ENCODE results near the gene GP5.

The GP5 gene

GRCh38 chr3:194351952-194352536, 47.0 kb downstream of the GP5 start:
- DNase-seq (ENCODE audit: low read depth in 3 of 3, low spot score in 1 of 3): no peak

GRCh38 chr3:194351080-194351672, 47.9 kb downstream of the GP5 start, which contains the start of gene CPN2:
TSS of gene CPN2 (minus strand) at chr3:194351328. CDS start at chr3:194342702, 8,626 bp downstream.
- no peak for DNase-seq (ENCODE audit: low read depth in 3 of 3, low spot score in 1 of 3)

- DNase-seq (ENCODE audit: low read depth in 3 of 3, low spot score in 1 of 3): no peak
Observed at GRCh38 chr3:194350726-194351071, 48.4 kb downstream of the GP5 start.

GRCh38 chr3:194348354-194348753, 50.7 kb downstream of the GP5 start:
- DNase-seq (ENCODE audit: low read depth in 3 of 3, low spot score in 1 of 3): no peak

- DNase-seq (ENCODE audit: low read depth in 3 of 3, low spot score in 1 of 3): no peak
Observed at GRCh38 chr3:194346621-194347020, 52.4 kb downstream of the GP5 start.

- no peak for DNase-seq (ENCODE audit: low read depth in 3 of 3, low spot score in 1 of 3)
Observed at GRCh38 chr3:194346035-194346434, 53.0 kb downstream of the GP5 start.
